Natural killer cell (primary cell): ENCODE data around the gene ZNF511. TPM values are rescaled to one million over a fixed set of nuclear protein-coding genes. Genes with fewer than 3 reads are reported as not detected.

Experiments used
- ATAC-seq, 3 donors: fragments of 150-1000 bp in 2 of 3; fragments of 200-7000 bp in 1 of 3; cut with Tn5 transposase; 1 replicate in 1 of 3; 2 replicates in 2 of 3; pipeline ENCODE4 v1.10.0; 2021; ENCODE audit warnings: mild to moderate bottlenecking in 2 of 3, moderate library complexity in 2 of 3
- DNase-seq, 2 donors: peaks; one replicate each; pipeline versions ENCODE4 v3.0.0 to v3.0.0-alpha.2; 2013 to 2021; ENCODE audit warnings: mixed read lengths in 1 of 2
- H3K27ac ChIP-seq: one replicate; pipeline ENCODE4 v1.5.1; 2013; ENCODE audit warnings: mild to moderate bottlenecking, low read length
- H3K27me3 ChIP-seq: one replicate; pipeline ENCODE4 v1.6.1; 2013; ENCODE audit warnings: low read length; ENCODE audit not compliant: control insufficient read depth, insufficient read depth
- H3K36me3 ChIP-seq: one replicate; pipeline ENCODE4 v1.6.1; 2013; ENCODE audit warnings: low read length; ENCODE audit not compliant: control insufficient read depth, insufficient read depth
- H3K4me1 ChIP-seq: one replicate; pipeline ENCODE4 v1.6.1; 2013; ENCODE audit warnings: low read length; ENCODE audit not compliant: control insufficient read depth, insufficient read depth
- H3K4me3 ChIP-seq: one replicate; pipeline ENCODE4 v1.5.1; 2013; ENCODE audit warnings: low read length
- H3K9me3 ChIP-seq: one replicate; pipeline ENCODE4 v1.6.1; 2013; ENCODE audit warnings: low read length; ENCODE audit not compliant: control insufficient read depth, insufficient read depth
- H3K27ac Mint-ChIP-seq, 2 donors: one replicate each; pipeline ENCODE4 v1.8.0; 2022; ENCODE audit warnings: mild to moderate bottlenecking in 2 of 2, mixed read lengths in 2 of 2, moderate library complexity in 1 of 2
- H3K27me3 Mint-ChIP-seq, 2 donors: one replicate each; pipeline ENCODE4 v1.8.0; 2022; ENCODE audit warnings: low read depth in 2 of 2, mixed read lengths in 2 of 2
- H3K36me3 Mint-ChIP-seq: one replicate; pipeline ENCODE4 v1.8.0; 2022; ENCODE audit warnings: mixed read lengths
- H3K4me1 Mint-ChIP-seq, 2 donors: one replicate each; pipeline ENCODE4 v1.8.0; 2022; ENCODE audit warnings: mixed read lengths in 2 of 2
- H3K4me3 Mint-ChIP-seq: one replicate; pipeline ENCODE4 v1.8.0; 2022; ENCODE audit warnings: mild to moderate bottlenecking, moderate library complexity, mixed read lengths
- H3K9me3 Mint-ChIP-seq, 2 donors: one replicate each; pipeline ENCODE4 v1.8.0; 2022; ENCODE audit warnings: mixed read lengths in 2 of 2
- WGBS: methylation state at CpG from one replicate; pipeline ENCODE4 v1.1.7; 2013; ENCODE audit warnings: missing lambda C conversion rate; ENCODE audit not compliant: insufficient coverage; 5-methylcytosine and 5-hydroxymethylcytosine counted together
- intact Hi-C: fragments of 100-400 bp; cut with micrococcal nuclease; formaldehyde crosslinking; loops from one replicate; pipeline ENCODE4 v1.14.2; 2022
- total RNA-seq, 4 donors: library from RNA; stranded (reverse); fragments of 120-200 nt in 1 of 4; gene quantifications; one replicate each; pipeline versions ENCODE4 v1.2.3 to v1.2.4, GENCODE V29; 2013 to 2022
- TF ChIP-seq, protein P1 (sequence below): fragments of 200-600 bp; IDR thresholded peaks from one replicate; pipeline ENCODE4 v1.8.0; 2022; ENCODE audit warnings: antibody characterized with exemption

ZNF511 gene
- total RNA-seq, 3 donors from 2014 or later (not counting 1 experiment from before 2014, with no cell fraction given): 28.1 to 39.0 (median 32.4) TPM

DNA sequence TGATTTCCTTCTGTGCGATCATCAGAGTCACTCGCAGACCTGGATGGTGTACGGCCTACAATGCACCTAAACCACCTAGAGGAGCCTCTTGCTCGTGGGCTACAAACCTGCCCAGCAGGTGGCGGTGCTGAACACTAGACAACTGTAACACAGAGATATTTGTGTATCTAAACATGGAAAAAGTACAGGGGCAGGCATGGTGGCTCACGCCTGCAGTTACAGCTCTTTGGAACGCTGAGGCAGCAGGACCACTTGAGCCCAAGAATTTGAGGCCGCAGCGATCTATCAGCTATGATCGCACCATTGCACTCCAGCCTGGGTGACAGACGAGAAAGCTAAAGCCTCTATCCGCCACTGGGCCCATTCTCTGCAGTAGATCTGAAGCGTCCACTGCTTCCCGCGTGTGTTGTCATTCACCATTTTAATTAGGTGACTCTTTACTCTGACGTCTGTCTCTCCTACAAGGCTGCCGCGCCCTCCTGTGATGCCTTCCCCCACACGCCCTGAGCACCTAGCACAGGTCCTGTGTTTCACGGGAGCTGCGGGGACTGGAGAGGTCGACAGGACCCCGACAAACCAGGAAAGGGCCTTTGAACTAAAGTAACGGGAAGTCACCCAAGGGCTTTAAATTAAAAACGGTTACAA lies 816 bp upstream of the ZNF511 start:
- peak overlapping the region; percentile 89 for H3K4me3 ChIP-seq
- TF ChIP-seq, protein P1, sequence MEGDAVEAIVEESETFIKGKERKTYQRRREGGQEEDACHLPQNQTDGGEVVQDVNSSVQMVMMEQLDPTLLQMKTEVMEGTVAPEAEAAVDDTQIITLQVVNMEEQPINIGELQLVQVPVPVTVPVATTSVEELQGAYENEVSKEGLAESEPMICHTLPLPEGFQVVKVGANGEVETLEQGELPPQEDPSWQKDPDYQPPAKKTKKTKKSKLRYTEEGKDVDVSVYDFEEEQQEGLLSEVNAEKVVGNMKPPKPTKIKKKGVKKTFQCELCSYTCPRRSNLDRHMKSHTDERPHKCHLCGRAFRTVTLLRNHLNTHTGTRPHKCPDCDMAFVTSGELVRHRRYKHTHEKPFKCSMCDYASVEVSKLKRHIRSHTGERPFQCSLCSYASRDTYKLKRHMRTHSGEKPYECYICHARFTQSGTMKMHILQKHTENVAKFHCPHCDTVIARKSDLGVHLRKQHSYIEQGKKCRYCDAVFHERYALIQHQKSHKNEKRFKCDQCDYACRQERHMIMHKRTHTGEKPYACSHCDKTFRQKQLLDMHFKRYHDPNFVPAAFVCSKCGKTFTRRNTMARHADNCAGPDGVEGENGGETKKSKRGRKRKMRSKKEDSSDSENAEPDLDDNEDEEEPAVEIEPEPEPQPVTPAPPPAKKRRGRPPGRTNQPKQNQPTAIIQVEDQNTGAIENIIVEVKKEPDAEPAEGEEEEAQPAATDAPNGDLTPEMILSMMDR: peak; percentile 69
- H3K27ac Mint-ChIP-seq: peak overlapping the region; percentile 99
- H3K36me3 Mint-ChIP-seq: no peaks in the 10 kb centered on the region
- intact Hi-C loops: loop anchor here (1.0 kb wide), 1 partner anchor 30 kb away; no protein-coding TSS in a partner anchor
- 2% methylated on average over 25 of the region's 25 CpGs for WGBS
- no peaks in the 10 kb centered on the region for H3K27me3 Mint-ChIP-seq
- no peaks in the 10 kb centered on the region for H3K9me3 Mint-ChIP-seq
- H3K9me3 ChIP-seq: no peaks in the 10 kb centered on the region
- H3K4me1 Mint-ChIP-seq: peaks cover 21 to 36% of the 10 kb centered on the region in 2 donors
- DNase-seq (peak; percentile 71 to 93), ATAC-seq (peak; percentile 28 to 45 (median 42))
- H3K27ac ChIP-seq: peak overlapping the region; percentile 99
- H3K27me3 ChIP-seq: no peaks in the 10 kb centered on the region
- H3K4me1 ChIP-seq: peaks cover 31% of the 10 kb centered on the region
- peaks cover 32% of the 10 kb centered on the region for H3K36me3 ChIP-seq
- peak overlapping the region; percentile 99 for H3K4me3 Mint-ChIP-seq

DNA sequence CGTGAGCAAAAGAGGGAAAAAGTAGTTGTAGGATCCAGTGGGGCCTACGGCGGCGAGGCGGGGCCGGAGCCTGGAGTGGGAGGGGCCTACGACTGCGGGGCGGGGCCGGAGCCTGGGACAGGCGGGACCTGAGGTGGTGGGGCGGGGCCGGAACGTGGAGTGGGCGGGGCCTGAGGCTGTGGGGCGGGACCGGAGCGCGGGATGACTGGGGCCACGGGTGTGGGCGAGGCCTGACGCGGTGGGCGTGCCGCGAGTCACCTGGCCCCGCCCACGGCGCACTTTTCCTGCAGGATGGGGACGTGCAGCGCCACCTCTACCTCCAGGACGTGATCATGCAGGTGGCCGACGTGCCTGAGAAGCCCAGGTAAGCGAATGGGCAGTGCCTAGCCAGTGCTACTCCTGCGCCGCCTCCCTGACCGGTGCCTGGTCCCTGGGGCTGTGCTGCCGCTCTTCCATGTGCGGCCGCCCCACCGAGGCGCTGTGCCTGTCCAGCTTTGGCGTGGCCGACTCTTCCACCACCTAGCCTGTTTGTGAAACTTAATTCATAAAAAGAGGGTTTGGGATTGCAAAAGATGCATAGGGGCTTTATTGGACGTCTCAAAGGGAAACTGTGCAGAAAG lies 496 bp downstream of the ZNF511 start:
- Histone ChIP-seq H3K4me1 (peaks cover 35% of the 10 kb centered on the region), H3K36me3 (peaks cover 32% of the 10 kb centered on the region), H3K4me3 (peak overlapping the region; percentile 89), H3K9me3 (no peaks in the 10 kb centered on the region), H3K27ac (peak overlapping the region; percentile 86), H3K27me3 (no peaks in the 10 kb centered on the region)
- DNase-seq (peak; percentile 94 to 96), ATAC-seq (peak; percentile 88 to 93 (median 90))
- Mint-ChIP-seq H3K4me3 (peak overlapping the region; percentile 79), H3K36me3 (no peaks in the 10 kb centered on the region), H3K4me1 (peaks cover 23 to 37% of the 10 kb centered on the region in 2 donors), H3K27ac (peak overlapping the region; percentile 99), H3K27me3 (no peaks in the 10 kb centered on the region), H3K9me3 (no peaks in the 10 kb centered on the region)
- TF ChIP-seq, protein P1: no peak
- 33% methylated on average over 46 of the region's 46 CpGs for WGBS
- intact Hi-C loops: no loop called here

DNA sequence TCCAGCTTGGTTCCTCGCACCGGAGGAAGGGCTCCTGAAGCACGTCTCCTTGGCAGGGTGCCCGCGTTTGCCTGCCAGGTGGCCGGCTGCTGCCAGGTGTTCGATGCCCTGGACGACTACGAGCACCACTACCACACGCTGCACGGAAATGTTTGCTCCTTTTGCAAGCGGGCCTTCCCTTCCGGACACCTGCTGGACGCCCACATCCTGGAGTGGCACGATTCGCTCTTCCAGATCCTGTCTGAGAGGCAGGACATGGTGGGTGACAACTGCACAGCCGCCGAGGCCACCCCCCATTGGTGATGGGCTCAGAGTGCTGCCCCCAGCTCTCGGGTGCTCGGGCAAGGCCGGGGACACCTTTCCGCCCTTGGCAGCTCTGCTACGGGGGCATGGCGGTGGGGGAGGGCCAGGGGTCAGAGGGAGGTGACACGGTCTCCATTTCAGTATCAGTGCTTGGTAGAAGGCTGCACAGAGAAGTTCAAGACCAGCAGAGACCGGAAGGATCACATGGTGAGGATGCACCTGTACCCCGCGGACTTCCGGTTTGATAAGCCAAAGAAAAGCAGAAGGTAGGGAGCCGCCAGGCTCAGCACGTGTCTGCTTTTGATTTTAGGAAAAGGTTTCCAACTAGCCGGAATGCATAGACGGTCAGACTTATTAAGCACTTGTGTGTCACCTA lies 1.1 kb downstream of the ZNF511 start:
- no peak for DNase-seq
- Histone ChIP-seq H3K27me3 (no peaks in the 10 kb centered on the region), H3K27ac (no peak overlapping the region), H3K4me3 (no peak overlapping the region), H3K36me3 (peaks cover 30% of the 10 kb centered on the region), H3K4me1 (peaks cover 35% of the 10 kb centered on the region), H3K9me3 (no peaks in the 10 kb centered on the region)
- intact Hi-C loops: no loop called here
- no peaks in the 10 kb centered on the region for H3K36me3 Mint-ChIP-seq
- no peaks in the 10 kb centered on the region for H3K27me3 Mint-ChIP-seq
- TF ChIP-seq, protein P1: no peak
- 94% methylated on average over 33 of the region's 33 CpGs for WGBS
- H3K9me3 Mint-ChIP-seq: no peaks in the 10 kb centered on the region
- peaks cover 28 to 35% of the 10 kb centered on the region in 2 donors for H3K4me1 Mint-ChIP-seq
- peak overlapping the region; percentile 79 for H3K4me3 Mint-ChIP-seq
- peak overlapping the region; percentile 99 for H3K27ac Mint-ChIP-seq
- ATAC-seq: no peak
